Loucy (cell line): ENCODE data around the gene PRKCG.

Experiments used
- H2AFZ ChIP-seq: fragments of 200-600 bp; sonication (generic); 2 replicates; pipeline ENCODE4 v1.6.0; 2016; ENCODE audit warnings: antibody characterized with exemption, mild to moderate bottlenecking, low read length, moderate library complexity
- H3F3A ChIP-seq: fragments of 200-600 bp; 2 replicates; pipeline ENCODE4 v1.6.0; 2016; ENCODE audit warnings: antibody characterized with exemption, low read depth, mild to moderate bottlenecking
- H3K27me3 ChIP-seq: fragments of 200-600 bp; sonication (generic); 2 replicates; pipeline ENCODE4 v1.6.1; 2014; ENCODE audit warnings: low read length, mild to moderate bottlenecking; ENCODE audit not compliant: insufficient read depth, poor library complexity, severe bottlenecking
- H3K36me3 ChIP-seq: fragments of 200-600 bp; sonication (generic); 2 replicates; pipeline ENCODE4 v1.6.1; 2016; ENCODE audit warnings: low read length; ENCODE audit not compliant: insufficient read depth
- H3K4me1 ChIP-seq: fragments of 200-600 bp; sonication (generic); 2 replicates; pipeline ENCODE4 v1.5.1; 2014; ENCODE audit warnings: low read length, mild to moderate bottlenecking; ENCODE audit not compliant: insufficient read depth, poor library complexity, severe bottlenecking
- H3K4me2 ChIP-seq: fragments of 200-600 bp; sonication (generic); 2 replicates; pipeline ENCODE4 v1.6.0; 2014; ENCODE audit warnings: antibody characterized with exemption, low read length, low read depth, mild to moderate bottlenecking; ENCODE audit not compliant: poor library complexity, severe bottlenecking
- H3K4me3 ChIP-seq: fragments of 200-600 bp; sonication (generic); 2 replicates; pipeline ENCODE4 v1.5.1; 2014; ENCODE audit warnings: low read length, mild to moderate bottlenecking, mixed read lengths; ENCODE audit not compliant: poor library complexity, severe bottlenecking
- H3K79me2 ChIP-seq: fragments of 200-600 bp; sonication (generic); 2 replicates; pipeline ENCODE4 v1.6.1; 2014; ENCODE audit warnings: low read length; ENCODE audit not compliant: insufficient read depth
- H3K9ac ChIP-seq: fragments of 200-600 bp; sonication (generic); 2 replicates; pipeline ENCODE4 v1.6.0; 2014; ENCODE audit warnings: mild to moderate bottlenecking, low read depth, low read length, moderate library complexity; ENCODE audit not compliant: poor library complexity, severe bottlenecking
- H3K9me2 ChIP-seq: fragments of 200-600 bp; sonication (generic); replicated peaks from 2 replicates; pipeline ENCODE4 v1.6.1; 2016; ENCODE audit warnings: low read depth, low read length, mixed read lengths
- H3K9me3 ChIP-seq: fragments of 200-600 bp; sonication (generic); 2 replicates; pipeline ENCODE4 v1.6.1; 2014; ENCODE audit warnings: mild to moderate bottlenecking, antibody characterized with exemption, low read length, low read depth; ENCODE audit not compliant: insufficient read depth
- H4K20me1 ChIP-seq: fragments of 200-600 bp; sonication (generic); 2 replicates; pipeline ENCODE4 v1.6.0; 2014; ENCODE audit warnings: antibody characterized with exemption, low read length, mild to moderate bottlenecking; ENCODE audit not compliant: insufficient read depth, poor library complexity, severe bottlenecking
- CTCF ChIP-seq: fragments of 200-600 bp; sonication (generic); conservative IDR thresholded peaks from 2 replicates; pipeline ENCODE4 v1.5.1; 2014; ENCODE audit warnings: mild to moderate bottlenecking, antibody characterized with exemption, low read length
- EZH2phosphoT487 ChIP-seq: fragments of 200-600 bp; IDR thresholded peaks from 2 replicates; pipeline ENCODE4 v1.6.1; 2018; ENCODE audit warnings: antibody characterized with exemption, mild to moderate bottlenecking, moderate library complexity, borderline replicate concordance

Gene PRKCG

GRCh38 chr19:53916004-53916403, 34.0 kb downstream of the PRKCG start:
- Histone ChIP-seq H3K9ac (no peak overlapping the region), H2AFZ (no peak overlapping the region), H3K4me2 (no peak overlapping the region), H3K9me2 (no peaks in the 10 kb centered on the region), H3F3A (no peaks in the 10 kb centered on the region), H3K9me3 (no peaks in the 10 kb centered on the region), H4K20me1 (no peaks in the 10 kb centered on the region), H3K36me3 (no peaks in the 10 kb centered on the region), H3K27me3 (no peaks in the 10 kb centered on the region), H3K4me3 (no peak overlapping the region), H3K4me1 (no peaks in the 10 kb centered on the region), H3K79me2 (no peaks in the 10 kb centered on the region)
- TF ChIP-seq EZH2phosphoT487, result no peak
- TF ChIP-seq CTCF, result no peak

- no peaks in the 10 kb centered on the region for H3K36me3 ChIP-seq
- no peaks in the 10 kb centered on the region for H3K27me3 ChIP-seq
- no peaks in the 10 kb centered on the region for H3F3A ChIP-seq
- H3K9me3 ChIP-seq, result no peaks in the 10 kb centered on the region
- H3K9me2 ChIP-seq, result no peaks in the 10 kb centered on the region
- no peak overlapping the region for H3K4me3 ChIP-seq
- TF ChIP-seq EZH2phosphoT487 (no peak), CTCF (no peak)
- H3K9ac ChIP-seq, result no peak overlapping the region
- no peak overlapping the region for H3K4me2 ChIP-seq
- H3K79me2 ChIP-seq, result no peaks in the 10 kb centered on the region
- no peaks in the 10 kb centered on the region for H3K4me1 ChIP-seq
- H4K20me1 ChIP-seq, result no peaks in the 10 kb centered on the region
- H2AFZ ChIP-seq, result no peak overlapping the region
Measured at GRCh38 chr19:53917356-53917755, 35.4 kb downstream of the PRKCG start.

- Histone ChIP-seq H3F3A (no peaks in the 10 kb centered on the region), H3K9me3 (no peaks in the 10 kb centered on the region), H3K79me2 (no peaks in the 10 kb centered on the region), H3K36me3 (no peaks in the 10 kb centered on the region), H3K4me1 (no peaks in the 10 kb centered on the region), H3K27me3 (no peaks in the 10 kb centered on the region), H3K9me2 (no peaks in the 10 kb centered on the region), H3K4me3 (no peak overlapping the region), H4K20me1 (no peaks in the 10 kb centered on the region), H3K9ac (no peak overlapping the region), H3K4me2 (no peak overlapping the region), H2AFZ (no peak overlapping the region)
- TF ChIP-seq CTCF, result no peak
Measured at GRCh38 chr19:53927739-53928138, 45.7 kb downstream of the PRKCG start.
